Measurements from ENCODE around the gene ACER3. TPM values are rescaled to one million over a fixed set of nuclear protein-coding genes. Genes with fewer than 3 reads are reported as not detected.
A peak's percentile ranks its signal among the peaks of the same experiment; 100 is the strongest.

Gene ACER3
- total RNA-seq, 1 experiment from 2014 or later = 31.0 TPM

DNA sequence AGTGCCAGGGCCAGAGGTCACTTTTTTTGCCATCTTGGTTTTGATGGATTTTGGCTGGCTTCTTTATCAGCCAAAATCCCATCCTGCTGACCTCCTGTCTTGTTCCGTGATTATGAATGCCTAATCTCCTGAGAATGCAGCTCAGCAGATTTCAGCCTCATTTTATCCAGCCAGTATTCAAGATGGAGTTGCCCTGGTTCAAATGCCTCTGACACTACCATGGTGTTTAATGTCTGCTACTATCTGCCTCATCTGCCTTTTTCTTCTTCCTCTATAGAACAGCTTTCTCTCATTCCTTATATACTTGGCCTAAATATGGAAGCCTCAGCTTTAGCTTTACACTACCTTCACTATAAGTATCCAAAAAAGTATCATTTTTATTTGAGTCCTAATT is 50.7 kb downstream of the ACER3 start:
- intact Hi-C loops (cut with micrococcal nuclease; ENCODE audit: unreplicated experiment) = no loop called here
- ChIA-PET POLR2A (ENCODE audit: low non-redundant PET) (no interaction called here), CTCF (interaction anchor here (0.9 kb wide), 1 partner anchor 8 kb away, joined by 4 read pairs; no protein-coding TSS in a partner anchor)
- DNase-seq (ENCODE audit: low spot score) = no peak
- BruUV-seq (replicated peaks) = no TSS peak
- H3K4me3 ChIP-seq (ENCODE audit: low read depth, low read length, poor library complexity, severe bottlenecking) = no peak overlapping the region
- peaks cover 3% of the 10 kb centered on the region for H3K4me1 ChIP-seq (ENCODE audit: insufficient read depth, low read length, poor library complexity, severe bottlenecking)
- H3K27me3 ChIP-seq (replicated peaks; ENCODE audit: insufficient read depth, low read depth, low read length, poor library complexity) = no peaks in the 10 kb centered on the region
- no peak overlapping the region for H3K27ac ChIP-seq (ENCODE audit: low read depth, low read length, poor library complexity, severe bottlenecking)
- no peak for TF ChIP-seq EZH2 (IDR thresholded peaks at IDR 0.05; ENCODE audit: borderline replicate concordance, low read depth, low read length, poor library complexity, severe bottlenecking)
- TF ChIP-seq, protein P1, sequence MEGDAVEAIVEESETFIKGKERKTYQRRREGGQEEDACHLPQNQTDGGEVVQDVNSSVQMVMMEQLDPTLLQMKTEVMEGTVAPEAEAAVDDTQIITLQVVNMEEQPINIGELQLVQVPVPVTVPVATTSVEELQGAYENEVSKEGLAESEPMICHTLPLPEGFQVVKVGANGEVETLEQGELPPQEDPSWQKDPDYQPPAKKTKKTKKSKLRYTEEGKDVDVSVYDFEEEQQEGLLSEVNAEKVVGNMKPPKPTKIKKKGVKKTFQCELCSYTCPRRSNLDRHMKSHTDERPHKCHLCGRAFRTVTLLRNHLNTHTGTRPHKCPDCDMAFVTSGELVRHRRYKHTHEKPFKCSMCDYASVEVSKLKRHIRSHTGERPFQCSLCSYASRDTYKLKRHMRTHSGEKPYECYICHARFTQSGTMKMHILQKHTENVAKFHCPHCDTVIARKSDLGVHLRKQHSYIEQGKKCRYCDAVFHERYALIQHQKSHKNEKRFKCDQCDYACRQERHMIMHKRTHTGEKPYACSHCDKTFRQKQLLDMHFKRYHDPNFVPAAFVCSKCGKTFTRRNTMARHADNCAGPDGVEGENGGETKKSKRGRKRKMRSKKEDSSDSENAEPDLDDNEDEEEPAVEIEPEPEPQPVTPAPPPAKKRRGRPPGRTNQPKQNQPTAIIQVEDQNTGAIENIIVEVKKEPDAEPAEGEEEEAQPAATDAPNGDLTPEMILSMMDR (conservative IDR thresholded peaks at IDR 0.05; ENCODE audit: low read depth, low read length) = no peak
- no peaks in the 10 kb centered on the region for H3K9me3 ChIP-seq (ENCODE audit: low read depth, low read length, poor library complexity, severe bottlenecking)
- no peaks in the 10 kb centered on the region for H3K36me3 ChIP-seq (ENCODE audit: insufficient read depth, low read length, poor library complexity, severe bottlenecking)

DNA sequence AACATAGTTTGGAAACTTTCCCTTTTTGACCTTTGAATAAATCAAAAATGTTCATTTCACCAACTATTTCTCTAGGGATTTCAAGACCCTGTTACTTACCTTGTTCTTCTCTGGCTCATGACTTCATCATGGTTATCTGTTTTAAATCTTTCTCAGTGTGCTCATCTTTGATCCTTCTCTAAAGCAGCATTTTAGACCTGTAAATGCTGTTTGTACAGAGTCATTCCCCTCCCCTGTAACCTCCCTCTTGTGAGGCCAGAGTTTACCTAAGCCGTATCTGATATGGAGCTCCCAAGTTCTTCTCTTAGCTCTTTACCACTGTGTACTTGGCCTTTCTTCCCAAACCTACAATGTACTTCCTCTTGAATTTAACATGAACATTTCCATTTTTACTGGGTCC is 56.0 kb downstream of the ACER3 start:
- TF ChIP-seq, protein P1 (conservative IDR thresholded peaks at IDR 0.05; ENCODE audit: low read depth, low read length) = no peak
- TF ChIP-seq EZH2 (IDR thresholded peaks at IDR 0.05; ENCODE audit: borderline replicate concordance, low read depth, low read length, poor library complexity, severe bottlenecking) = no peak
- POLR2A ChIA-PET (ENCODE audit: low non-redundant PET) = no interaction called here
- Histone ChIP-seq H3K36me3 (ENCODE audit: insufficient read depth, low read length, poor library complexity, severe bottlenecking) (no peaks in the 10 kb centered on the region), H3K27me3 (replicated peaks; ENCODE audit: insufficient read depth, low read depth, low read length, poor library complexity) (no peaks in the 10 kb centered on the region), H3K9me3 (ENCODE audit: low read depth, low read length, poor library complexity, severe bottlenecking) (no peaks in the 10 kb centered on the region), H3K4me3 (ENCODE audit: low read depth, low read length, poor library complexity, severe bottlenecking) (no peak overlapping the region), H3K27ac (ENCODE audit: low read depth, low read length, poor library complexity, severe bottlenecking) (no peak overlapping the region), H3K4me1 (ENCODE audit: insufficient read depth, low read length, poor library complexity, severe bottlenecking) (peaks cover 6% of the 10 kb centered on the region)
- no TSS peak for BruUV-seq (replicated peaks)
- DNase-seq (ENCODE audit: low spot score) = no peak
- CTCF ChIA-PET = no interaction called here
- intact Hi-C loops (cut with micrococcal nuclease; ENCODE audit: unreplicated experiment) = no loop called here

DNA sequence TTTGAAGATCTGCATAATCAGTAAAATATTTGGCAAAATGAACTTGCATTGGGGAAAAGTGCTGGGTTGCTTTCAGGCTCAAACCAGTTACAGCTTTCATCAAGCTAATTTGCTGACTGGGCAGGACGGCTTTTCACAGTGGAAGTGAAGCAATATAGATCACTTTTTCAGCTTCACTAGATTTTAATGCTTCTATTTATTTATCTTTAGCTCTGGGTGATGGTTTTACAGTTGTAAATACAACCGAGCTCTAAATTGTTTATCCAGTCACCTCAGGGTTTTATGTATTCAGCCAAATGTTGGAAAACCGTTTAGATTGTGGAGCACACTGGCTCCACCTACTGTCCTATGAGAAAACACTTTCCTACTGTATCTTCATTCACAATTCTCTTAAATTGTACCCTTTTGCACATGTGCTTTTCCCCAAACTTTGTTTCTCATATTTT is 58.2 kb downstream of the ACER3 start:
- DNase-seq (ENCODE audit: low spot score) = peak; percentile 81
- no peak for TF ChIP-seq EZH2 (IDR thresholded peaks at IDR 0.05; ENCODE audit: borderline replicate concordance, low read depth, low read length, poor library complexity, severe bottlenecking)
- TF ChIP-seq, protein P1 (conservative IDR thresholded peaks at IDR 0.05; ENCODE audit: low read depth, low read length) = peak; percentile 90
- BruUV-seq (replicated peaks) = no TSS peak
- intact Hi-C loops (cut with micrococcal nuclease; ENCODE audit: unreplicated experiment) = loop anchor here (1.0 to 2.0 kb wide), 2 partner anchors 122 to 185 kb away; no protein-coding TSS in a partner anchor
- POLR2A ChIA-PET (ENCODE audit: low non-redundant PET) = no interaction called here
- Histone ChIP-seq H3K9me3 (ENCODE audit: low read depth, low read length, poor library complexity, severe bottlenecking) (no peaks in the 10 kb centered on the region), H3K36me3 (ENCODE audit: insufficient read depth, low read length, poor library complexity, severe bottlenecking) (no peaks in the 10 kb centered on the region), H3K4me1 (ENCODE audit: insufficient read depth, low read length, poor library complexity, severe bottlenecking) (peaks cover 6% of the 10 kb centered on the region), H3K27me3 (replicated peaks; ENCODE audit: insufficient read depth, low read depth, low read length, poor library complexity) (no peaks in the 10 kb centered on the region), H3K4me3 (ENCODE audit: low read depth, low read length, poor library complexity, severe bottlenecking) (no peak overlapping the region), H3K27ac (ENCODE audit: low read depth, low read length, poor library complexity, severe bottlenecking) (no peak overlapping the region)
- CTCF ChIA-PET = interaction anchor here (0.6 to 2.1 kb wide), 11 partner anchors 27 to 197 kb away, joined by 3 to 18 read pairs (median 4); no protein-coding TSS in a partner anchor
